OCI-LY7 (cell line): ENCODE data around the gene RBMS1.

ENCODE experiments used
- CTCF ChIP-seq: fragments of 200-600 bp; sonication (generic); conservative IDR thresholded peaks from 2 replicates; pipeline ENCODE4 v1.5.1; 2014; ENCODE audit warnings: mild to moderate bottlenecking, antibody characterized with exemption, low read length, moderate library complexity, mixed read lengths
- EZH2phosphoT487 ChIP-seq: fragments of 200-600 bp; sonication (generic); IDR thresholded peaks from 2 replicates; pipeline ENCODE4 v1.6.1; 2018; ENCODE audit warnings: low read depth, borderline replicate concordance, mild to moderate bottlenecking, mixed run types, antibody characterized with exemption, low read length, moderate library complexity, mixed read lengths

- no peak for TF ChIP-seq CTCF
- no peak for TF ChIP-seq EZH2phosphoT487
Observed at GRCh38 chr2:160517731-160518130, 24.1 kb upstream of the RBMS1 start.
